Mesendoderm (in vitro differentiated cells): Measurements from ENCODE around the gene LSM3.

Experiments used
- DNase-seq: peaks from one replicate; pipeline ENCODE4 v3.0.0; 2013
- H2AK5ac ChIP-seq: 2 replicates; pipeline ENCODE4 v1.6.1; 2013; ENCODE audit warnings: low read length, inconsistent platforms
- H2BK120ac ChIP-seq: 2 replicates; pipeline ENCODE4 v1.6.1; 2013; ENCODE audit warnings: low read depth, mild to moderate bottlenecking, low read length, moderate library complexity, mixed read lengths
- H2BK15ac ChIP-seq: replicated peaks from 2 replicates; pipeline ENCODE4 v1.6.1; 2013; ENCODE audit warnings: low read depth, mild to moderate bottlenecking, moderate library complexity
- H2BK5ac ChIP-seq: 2 replicates; pipeline ENCODE4 v1.6.1; 2013; ENCODE audit warnings: low read length, inconsistent platforms
- H3K18ac ChIP-seq: 2 replicates; pipeline ENCODE4 v1.6.1; 2013; ENCODE audit warnings: mild to moderate bottlenecking, low read length, mixed read lengths
- H3K23ac ChIP-seq: one replicate; pipeline ENCODE4 v1.6.1; 2013; ENCODE audit warnings: low read length
- H3K27ac ChIP-seq: 2 replicates; pipeline ENCODE4 v1.5.1; 2013; ENCODE audit warnings: low read depth, mild to moderate bottlenecking, inconsistent platforms, low read length, moderate library complexity
- H3K27me3 ChIP-seq: 2 replicates; pipeline ENCODE4 v1.6.1; 2013; ENCODE audit warnings: low read length, control low read depth, mild to moderate bottlenecking, inconsistent platforms; ENCODE audit not compliant: insufficient read depth, poor library complexity
- H3K36me3 ChIP-seq: 2 replicates; pipeline ENCODE4 v1.6.1; 2013; ENCODE audit warnings: low read length, inconsistent platforms; ENCODE audit not compliant: control insufficient read depth, insufficient read depth
- H3K4ac ChIP-seq: one replicate; pipeline ENCODE4 v1.6.1; 2013; ENCODE audit warnings: low read depth, mild to moderate bottlenecking, low read length, moderate library complexity
- H3K4me1 ChIP-seq: 2 replicates; pipeline ENCODE4 v1.6.1; 2013; ENCODE audit warnings: low read depth, low read length, inconsistent platforms; ENCODE audit not compliant: control insufficient read depth
- H3K4me2 ChIP-seq: 2 replicates; pipeline ENCODE4 v1.6.1; 2013; ENCODE audit warnings: low read length
- H3K4me3 ChIP-seq: 2 replicates; pipeline ENCODE4 v1.5.1; 2013; ENCODE audit warnings: mild to moderate bottlenecking, low read length
- H3K56ac ChIP-seq: one replicate; pipeline ENCODE4 v1.6.1; 2013; ENCODE audit warnings: low read length
- H3K79me1 ChIP-seq: 2 replicates; pipeline ENCODE4 v1.6.1; 2013; ENCODE audit warnings: low read length, inconsistent platforms
- H3K79me2 ChIP-seq: 2 replicates; pipeline ENCODE4 v1.6.1; 2013; ENCODE audit warnings: mild to moderate bottlenecking, low read length; ENCODE audit not compliant: control insufficient read depth, insufficient read depth
- H3K9ac ChIP-seq: 2 replicates; pipeline ENCODE4 v1.6.1; 2013; ENCODE audit warnings: low read length, inconsistent platforms
- H4K5ac ChIP-seq: one replicate; pipeline ENCODE4 v1.6.1; 2013; ENCODE audit warnings: low read length
- H4K8ac ChIP-seq: one replicate; pipeline ENCODE4 v1.6.1; 2013; ENCODE audit warnings: low read depth, mild to moderate bottlenecking, control low read depth, low read length, moderate library complexity
- WGBS: extraction: QIAGEN DNeasy Blood & Tissue Kit; methylation state at CpG from one replicate; pipeline ENCODE4 v1.1.7; 2013; ENCODE audit warnings: low lambda C conversion rate, missing lambda C conversion rate; ENCODE audit not compliant: insufficient coverage; ENCODE audit errors: extremely low coverage; 5-methylcytosine and 5-hydroxymethylcytosine counted together

The LSM3 gene

DNA sequence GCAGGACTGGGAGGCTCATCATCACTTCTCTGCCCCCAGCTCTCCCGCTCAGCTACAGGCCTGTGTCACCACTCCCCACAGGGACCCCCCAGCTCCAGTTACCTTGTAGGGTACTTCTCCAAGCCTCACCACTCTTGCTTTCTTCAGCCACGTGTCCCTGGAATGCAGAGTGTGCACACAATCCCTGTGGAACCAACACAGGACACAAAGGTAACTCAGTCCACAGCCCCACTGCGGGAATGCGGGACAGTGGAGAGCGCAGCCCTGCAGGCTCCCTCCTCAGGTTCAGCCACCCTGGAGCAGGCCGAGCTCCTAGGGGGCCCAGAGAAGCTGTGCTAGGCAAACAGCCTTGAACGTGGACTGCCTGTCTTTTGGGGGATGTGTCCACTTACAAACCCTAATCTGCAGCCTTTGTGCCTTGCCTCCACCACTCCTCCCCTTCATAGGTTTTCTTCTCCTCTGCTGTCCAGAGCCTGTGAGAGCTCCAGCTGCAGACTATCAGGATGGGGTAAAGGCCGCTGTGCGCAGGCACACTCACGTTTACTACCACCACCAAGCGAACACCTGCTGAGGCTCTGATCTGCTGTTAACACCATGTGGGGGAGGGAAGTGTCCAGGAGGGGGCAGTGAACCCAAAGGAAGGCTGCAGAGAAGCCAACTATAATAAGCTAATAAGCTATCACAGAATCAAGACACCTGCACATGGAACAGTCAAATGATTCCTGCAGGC lies 26.2 kb upstream of the LSM3 start:
- no peak overlapping the region for H3K4ac ChIP-seq
- no peak overlapping the region for H2BK5ac ChIP-seq
- H3K79me1 ChIP-seq = no peaks in the 10 kb centered on the region
- no peak overlapping the region for H3K56ac ChIP-seq
- H3K4me3 ChIP-seq = no peak overlapping the region
- no peak for DNase-seq
- H3K36me3 ChIP-seq = peaks cover 4% of the 10 kb centered on the region
- no peak overlapping the region for H4K5ac ChIP-seq
- no peak overlapping the region for H3K23ac ChIP-seq
- no peaks in the 10 kb centered on the region for H3K79me2 ChIP-seq
- H4K8ac ChIP-seq = no peak overlapping the region
- no peak overlapping the region for H3K18ac ChIP-seq
- WGBS = no CpG with 5 or more reads among the region's 11 CpGs
- H2BK15ac ChIP-seq = no peak overlapping the region
- peaks cover 4% of the 10 kb centered on the region for H3K4me1 ChIP-seq
- no peak overlapping the region for H2AK5ac ChIP-seq
- no peaks in the 10 kb centered on the region for H3K27me3 ChIP-seq
- H2BK120ac ChIP-seq = no peak overlapping the region
- no peak overlapping the region for H3K27ac ChIP-seq
- no peak overlapping the region for H3K9ac ChIP-seq
- no peak overlapping the region for H3K4me2 ChIP-seq

DNA sequence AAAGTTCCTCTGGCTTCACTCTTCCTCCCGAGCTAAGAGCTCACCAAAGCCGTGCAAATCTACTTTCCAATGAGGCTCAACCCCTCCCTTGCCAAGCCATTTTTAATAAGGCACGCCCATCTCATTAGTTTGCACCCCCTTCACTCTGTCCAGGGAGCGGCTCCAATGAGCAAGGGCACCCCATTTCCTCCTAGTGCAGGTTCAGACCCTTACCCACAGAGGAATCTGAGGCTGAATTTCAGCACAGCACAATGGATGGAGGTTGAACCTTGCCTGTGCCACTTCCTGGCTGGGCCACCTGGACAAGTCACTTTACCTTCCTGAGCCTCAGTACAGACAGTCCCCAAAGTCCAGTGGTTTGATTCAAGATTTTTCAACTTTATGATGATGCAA lies 25.7 kb upstream of the LSM3 start:
- H2BK15ac ChIP-seq = no peak overlapping the region
- H2BK120ac ChIP-seq = no peak overlapping the region
- H3K4ac ChIP-seq = no peak overlapping the region
- no peaks in the 10 kb centered on the region for H3K27me3 ChIP-seq
- no peaks in the 10 kb centered on the region for H3K79me2 ChIP-seq
- H3K27ac ChIP-seq = no peak overlapping the region
- H3K79me1 ChIP-seq = no peaks in the 10 kb centered on the region
- no peak overlapping the region for H3K4me3 ChIP-seq
- H3K9ac ChIP-seq = no peak overlapping the region
- no peak overlapping the region for H2BK5ac ChIP-seq
- H3K4me1 ChIP-seq = peaks cover 1% of the 10 kb centered on the region
- no peak overlapping the region for H2AK5ac ChIP-seq
- H3K56ac ChIP-seq = no peak overlapping the region
- H4K8ac ChIP-seq = no peak overlapping the region
- no peak overlapping the region for H3K4me2 ChIP-seq
- no peak overlapping the region for H4K5ac ChIP-seq
- no peak overlapping the region for H3K18ac ChIP-seq
- no peak for DNase-seq
- H3K36me3 ChIP-seq = peaks cover 4% of the 10 kb centered on the region
- no CpG with 5 or more reads among the region's 4 CpGs for WGBS
- no peak overlapping the region for H3K23ac ChIP-seq

DNA sequence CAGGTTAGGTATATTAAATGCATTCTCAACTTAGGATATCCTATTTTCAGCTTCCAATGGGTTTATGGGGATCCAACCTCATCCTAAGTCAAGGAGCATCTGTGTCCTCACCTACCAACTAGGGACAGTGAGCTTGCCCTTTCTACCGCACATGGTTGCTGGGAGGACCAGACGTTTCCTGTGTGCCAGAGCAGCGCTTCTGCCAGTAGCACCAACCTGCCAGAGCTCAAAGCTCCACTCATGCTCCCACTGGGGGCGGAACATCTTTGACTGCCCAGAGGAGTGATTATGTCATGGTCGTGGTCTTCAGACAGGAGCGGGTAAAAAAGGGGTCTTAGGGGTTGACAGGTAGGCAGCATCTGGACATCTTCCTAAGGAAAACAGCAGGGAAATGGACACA lies 25.0 kb upstream of the LSM3 start:
- Histone ChIP-seq H3K27me3 (no peaks in the 10 kb centered on the region), H3K23ac (no peak overlapping the region), H2BK120ac (no peak overlapping the region), H4K8ac (no peak overlapping the region), H3K4me1 (no peaks in the 10 kb centered on the region), H2BK15ac (no peak overlapping the region), H3K56ac (no peak overlapping the region), H3K4ac (no peak overlapping the region), H3K27ac (no peak overlapping the region), H2AK5ac (no peak overlapping the region), H3K4me2 (no peak overlapping the region), H3K9ac (no peak overlapping the region), H3K4me3 (no peak overlapping the region), H3K18ac (no peak overlapping the region), H3K79me1 (no peaks in the 10 kb centered on the region), H3K79me2 (no peaks in the 10 kb centered on the region), H2BK5ac (no peak overlapping the region), H4K5ac (no peak overlapping the region), H3K36me3 (peaks cover 7% of the 10 kb centered on the region)
- DNase-seq = no peak
- WGBS = no CpG with 5 or more reads among the region's 6 CpGs

DNA sequence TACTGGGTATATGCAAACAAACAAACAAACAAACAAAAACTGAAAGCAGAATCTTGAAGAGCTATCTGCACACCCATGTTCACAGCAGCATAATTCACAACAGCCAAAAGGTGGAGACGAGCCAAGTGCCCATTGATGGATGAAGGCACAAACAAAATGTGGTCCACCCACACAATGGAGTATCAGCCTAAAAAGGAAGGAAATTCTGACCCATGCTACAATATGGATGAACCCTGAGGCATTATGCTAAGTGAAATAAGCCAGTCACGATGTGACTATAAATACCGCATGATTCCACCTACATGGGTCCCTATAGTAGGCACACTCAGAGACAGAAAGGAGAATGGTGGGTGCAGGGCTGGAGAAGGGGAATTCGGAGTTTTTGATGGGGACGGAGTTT lies 24.3 kb upstream of the LSM3 start:
- no peak overlapping the region for H3K9ac ChIP-seq
- no peaks in the 10 kb centered on the region for H3K4me1 ChIP-seq
- no peaks in the 10 kb centered on the region for H3K27me3 ChIP-seq
- no peak overlapping the region for H3K18ac ChIP-seq
- no peak for DNase-seq
- no peak overlapping the region for H4K8ac ChIP-seq
- H3K56ac ChIP-seq = no peak overlapping the region
- no peak overlapping the region for H3K4me2 ChIP-seq
- H2AK5ac ChIP-seq = no peak overlapping the region
- whole genome bisulfite sequencing = 100% methylated on average over 2 of the region's 5 CpGs
- H3K79me2 ChIP-seq = no peaks in the 10 kb centered on the region
- H2BK120ac ChIP-seq = no peak overlapping the region
- no peak overlapping the region for H2BK15ac ChIP-seq
- no peak overlapping the region for H3K4me3 ChIP-seq
- H3K27ac ChIP-seq = no peak overlapping the region
- no peak overlapping the region for H3K4ac ChIP-seq
- no peak overlapping the region for H2BK5ac ChIP-seq
- H4K5ac ChIP-seq = no peak overlapping the region
- no peak overlapping the region for H3K23ac ChIP-seq
- H3K79me1 ChIP-seq = no peaks in the 10 kb centered on the region
- H3K36me3 ChIP-seq = peaks cover 8% of the 10 kb centered on the region

DNA sequence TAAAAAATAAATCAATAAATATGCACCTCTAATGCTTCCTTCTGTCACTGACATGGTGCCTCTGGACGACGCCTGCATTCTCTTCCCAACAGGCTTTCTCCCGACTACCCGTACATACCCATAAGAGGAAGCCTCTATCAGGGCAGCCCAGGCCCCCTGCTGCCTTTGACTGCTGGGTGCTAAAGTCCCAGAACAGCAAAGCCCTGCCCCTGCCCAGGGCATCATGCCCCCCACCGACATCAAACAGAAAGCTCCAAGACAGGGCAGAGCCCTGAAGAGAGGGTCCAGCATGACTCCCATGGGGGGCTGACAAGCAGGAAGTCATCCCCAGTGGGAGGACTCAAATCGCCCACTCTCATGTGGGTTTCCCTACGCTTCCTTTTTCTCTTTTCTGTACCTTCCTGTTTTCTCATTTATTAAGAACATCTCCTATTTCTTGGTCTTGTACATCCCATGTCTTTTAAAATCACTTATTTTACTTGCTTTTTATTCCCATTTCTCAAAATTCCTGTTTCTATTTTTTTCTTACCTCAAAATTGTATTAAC lies 23.6 kb upstream of the LSM3 start:
- no peaks in the 10 kb centered on the region for H3K27me3 ChIP-seq
- WGBS = no CpG with 5 or more reads among the region's 7 CpGs
- no peak overlapping the region for H2BK15ac ChIP-seq
- no peaks in the 10 kb centered on the region for H3K4me1 ChIP-seq
- no peak overlapping the region for H4K5ac ChIP-seq
- H2BK5ac ChIP-seq = no peak overlapping the region
- H3K79me1 ChIP-seq = no peaks in the 10 kb centered on the region
- H3K36me3 ChIP-seq = peaks cover 10% of the 10 kb centered on the region
- H4K8ac ChIP-seq = no peak overlapping the region
- H3K56ac ChIP-seq = no peak overlapping the region
- H3K4me2 ChIP-seq = no peak overlapping the region
- no peak overlapping the region for H3K27ac ChIP-seq
- H3K79me2 ChIP-seq = no peaks in the 10 kb centered on the region
- DNase-seq = no peak
- H3K4ac ChIP-seq = no peak overlapping the region
- H2AK5ac ChIP-seq = no peak overlapping the region
- H3K9ac ChIP-seq = no peak overlapping the region
- no peak overlapping the region for H3K23ac ChIP-seq
- H2BK120ac ChIP-seq = no peak overlapping the region
- no peak overlapping the region for H3K18ac ChIP-seq
- H3K4me3 ChIP-seq = no peak overlapping the region

DNA sequence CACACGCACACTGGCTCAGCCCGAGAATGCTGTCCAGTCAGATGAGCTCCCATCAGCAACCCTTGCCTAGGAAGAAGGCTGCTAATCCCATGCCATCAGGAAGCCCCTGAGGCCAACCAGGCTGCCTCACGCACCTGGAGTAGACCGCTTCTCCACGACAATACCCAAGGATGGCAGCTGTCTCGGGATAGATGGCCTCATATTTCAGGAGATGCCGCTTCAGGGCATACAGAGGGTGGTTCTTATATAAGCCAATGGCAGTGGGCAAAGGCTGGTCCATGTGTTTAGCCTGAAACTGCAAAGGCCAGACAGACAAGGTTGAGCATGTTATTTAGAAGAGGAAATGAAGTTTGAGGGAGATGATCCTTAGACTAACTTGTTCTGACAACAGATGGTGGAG lies 22.4 kb upstream of the LSM3 start:
- no peaks in the 10 kb centered on the region for H3K4me1 ChIP-seq
- no peak overlapping the region for H4K5ac ChIP-seq
- no peak overlapping the region for H3K56ac ChIP-seq
- no CpG with 5 or more reads among the region's 7 CpGs for WGBS
- H2BK15ac ChIP-seq = no peak overlapping the region
- H4K8ac ChIP-seq = no peak overlapping the region
- no peak overlapping the region for H2BK5ac ChIP-seq
- H2BK120ac ChIP-seq = no peak overlapping the region
- no peaks in the 10 kb centered on the region for H3K27me3 ChIP-seq
- H2AK5ac ChIP-seq = no peak overlapping the region
- no peak overlapping the region for H3K23ac ChIP-seq
- H3K27ac ChIP-seq = no peak overlapping the region
- no peaks in the 10 kb centered on the region for H3K79me1 ChIP-seq
- H3K18ac ChIP-seq = no peak overlapping the region
- DNase-seq = no peak
- H3K79me2 ChIP-seq = no peaks in the 10 kb centered on the region
- H3K4ac ChIP-seq = no peak overlapping the region
- H3K4me3 ChIP-seq = no peak overlapping the region
- H3K36me3 ChIP-seq = peaks cover 11% of the 10 kb centered on the region
- H3K9ac ChIP-seq = no peak overlapping the region
- no peak overlapping the region for H3K4me2 ChIP-seq
